Spleen (tissue), 7 donors: ENCODE data around the gene TMC1.

Experiments
- POLR2A ChIP-seq, 3 donors: fragments of 450-650 bp; IDR thresholded peaks; one replicate each; pipeline ENCODE4 v1.5.1; 2017; ENCODE audit warnings: antibody characterized with exemption in 3 of 3, mild to moderate bottlenecking in 1 of 3
- TF ChIP-seq, protein P1 (sequence below), 11 experiments: fragments of 200-600 bp in 7 of 11; fragments of 450-650 bp in 4 of 11; sonication (generic) in 4 of 11; IDR thresholded peaks in 8 of 11; conservative IDR thresholded peaks in 3 of 11; 1 replicate in 7 of 11; 2 replicates in 4 of 11; pipeline versions ENCODE4 v1.4.0 to v1.8.0; 2016 to 2021; ENCODE audit warnings: antibody characterized with exemption in 11 of 11, inconsistent platforms in 4 of 11, mild to moderate bottlenecking in 1 of 11
- donor health status: DM: no; HTN: no; CAD: no; lungs with moderate emphysema.
- donor health status: DM: no; HTN: no; CAD: no.
- donor health status: DM: no; HTN: no; CAD: no.

GRCh38 chr9:72836790-72837189, 315.4 kb downstream of the TMC1 start:
- TF ChIP-seq, protein P1, sequence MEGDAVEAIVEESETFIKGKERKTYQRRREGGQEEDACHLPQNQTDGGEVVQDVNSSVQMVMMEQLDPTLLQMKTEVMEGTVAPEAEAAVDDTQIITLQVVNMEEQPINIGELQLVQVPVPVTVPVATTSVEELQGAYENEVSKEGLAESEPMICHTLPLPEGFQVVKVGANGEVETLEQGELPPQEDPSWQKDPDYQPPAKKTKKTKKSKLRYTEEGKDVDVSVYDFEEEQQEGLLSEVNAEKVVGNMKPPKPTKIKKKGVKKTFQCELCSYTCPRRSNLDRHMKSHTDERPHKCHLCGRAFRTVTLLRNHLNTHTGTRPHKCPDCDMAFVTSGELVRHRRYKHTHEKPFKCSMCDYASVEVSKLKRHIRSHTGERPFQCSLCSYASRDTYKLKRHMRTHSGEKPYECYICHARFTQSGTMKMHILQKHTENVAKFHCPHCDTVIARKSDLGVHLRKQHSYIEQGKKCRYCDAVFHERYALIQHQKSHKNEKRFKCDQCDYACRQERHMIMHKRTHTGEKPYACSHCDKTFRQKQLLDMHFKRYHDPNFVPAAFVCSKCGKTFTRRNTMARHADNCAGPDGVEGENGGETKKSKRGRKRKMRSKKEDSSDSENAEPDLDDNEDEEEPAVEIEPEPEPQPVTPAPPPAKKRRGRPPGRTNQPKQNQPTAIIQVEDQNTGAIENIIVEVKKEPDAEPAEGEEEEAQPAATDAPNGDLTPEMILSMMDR (IDR thresholded peaks at IDR 0.05 in 8 of 11, conservative IDR thresholded peaks at IDR 0.05 in 3 of 11): no peak
- no peak for TF ChIP-seq POLR2A (IDR thresholded peaks at IDR 0.05)
